Measurements from ENCODE around the gene COL18A1.
A peak's percentile ranks its signal among the peaks of the same experiment; 100 is the strongest.
"Not testable (repeated sequence)": the region's sequence is repeated elsewhere in the genome, so short reads cannot be mapped to it uniquely, and the experiment has no call there.

COL18A1 gene

DNA sequence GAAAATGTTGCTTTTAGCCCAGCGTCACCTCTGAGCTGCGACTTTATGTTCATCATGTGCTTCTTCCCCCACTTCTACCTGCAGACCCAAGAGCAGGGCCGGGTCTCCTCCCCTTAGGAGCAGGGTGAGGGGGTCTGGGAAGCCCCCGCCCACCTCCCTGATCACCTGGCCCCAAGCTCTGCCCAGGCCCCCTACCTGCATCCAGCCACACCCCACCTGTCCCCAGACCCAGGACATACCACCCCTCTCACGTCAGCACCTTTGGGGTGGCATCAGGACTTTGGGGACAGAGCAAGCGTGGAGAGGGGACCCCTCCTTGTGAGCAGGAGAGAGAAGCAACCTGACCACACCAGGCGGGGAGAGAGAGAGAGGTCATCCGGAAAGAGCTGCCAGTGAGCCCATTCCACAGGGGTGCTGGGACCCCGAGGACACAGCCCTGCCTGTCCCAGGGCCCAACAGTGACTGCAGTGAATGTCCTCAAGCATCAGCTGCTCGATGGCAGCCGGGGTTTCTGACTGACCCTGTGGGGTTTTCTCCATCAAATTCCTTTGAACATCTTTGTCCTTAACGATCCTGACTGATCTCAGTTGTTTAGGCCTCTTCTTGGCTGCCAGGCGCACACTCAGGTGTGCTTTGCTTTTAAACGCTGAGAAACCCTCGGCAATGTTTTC is 42.8 kb upstream of the COL18A1 start:
- H3K9ac ChIP-seq (ENCODE audit: low read length in 2 of 2): no peak overlapping the region
- H3K27ac ChIP-seq (ENCODE audit: low read length): no peak overlapping the region
- H3K9me3 ChIP-seq (ENCODE audit: control insufficient read depth in 2 of 2, low read length in 2 of 2): no peaks in the 10 kb centered on the region
- H3K4me1 ChIP-seq (ENCODE audit: control insufficient read depth, insufficient read depth, low read length): peaks cover 22% of the 10 kb centered on the region
- H3K27me3 ChIP-seq (ENCODE audit: control insufficient read depth in 1 of 2, insufficient read depth in 2 of 2, low read length in 2 of 2): no peaks in the 10 kb centered on the region
- no peak overlapping the region for H3K4me3 ChIP-seq (ENCODE audit: low read length in 2 of 2)
- H3K36me3 ChIP-seq (ENCODE audit: control insufficient read depth in 2 of 2, insufficient read depth in 2 of 2, low read length in 2 of 2): no peaks in the 10 kb centered on the region

DNA sequence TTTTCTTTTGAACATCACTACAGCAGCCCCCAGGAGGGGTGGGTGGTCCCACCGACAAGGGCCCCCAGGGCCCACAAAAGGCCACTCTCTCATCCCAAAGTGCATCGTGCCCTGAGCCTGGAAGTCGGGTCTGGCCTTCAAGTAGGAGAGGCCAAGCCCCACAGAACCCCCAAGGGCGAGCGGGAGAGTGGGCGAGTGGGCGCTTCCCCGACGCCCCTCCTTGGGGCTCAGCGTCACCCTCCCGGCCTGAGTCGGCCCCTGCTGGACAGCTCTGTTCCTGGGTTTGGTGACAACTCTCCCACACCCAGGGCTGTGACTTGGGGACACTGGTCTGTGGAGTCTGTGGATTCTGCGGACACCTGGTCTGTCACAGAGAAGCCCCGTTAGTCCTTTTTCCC is 42.2 kb upstream of the COL18A1 start:
- Histone ChIP-seq H3K4me1 (ENCODE audit: control insufficient read depth, insufficient read depth, low read length) (peaks cover 24% of the 10 kb centered on the region), H3K9me3 (ENCODE audit: control insufficient read depth in 2 of 2, low read length in 2 of 2) (no peaks in the 10 kb centered on the region), H3K4me3 (ENCODE audit: low read length in 2 of 2) (no peak overlapping the region), H3K36me3 (ENCODE audit: control insufficient read depth in 2 of 2, insufficient read depth in 2 of 2, low read length in 2 of 2) (no peaks in the 10 kb centered on the region), H3K27me3 (ENCODE audit: control insufficient read depth in 1 of 2, insufficient read depth in 2 of 2, low read length in 2 of 2) (no peaks in the 10 kb centered on the region), H3K27ac (ENCODE audit: low read length) (no peak overlapping the region), H3K9ac (ENCODE audit: low read length in 2 of 2) (no peak overlapping the region)

DNA sequence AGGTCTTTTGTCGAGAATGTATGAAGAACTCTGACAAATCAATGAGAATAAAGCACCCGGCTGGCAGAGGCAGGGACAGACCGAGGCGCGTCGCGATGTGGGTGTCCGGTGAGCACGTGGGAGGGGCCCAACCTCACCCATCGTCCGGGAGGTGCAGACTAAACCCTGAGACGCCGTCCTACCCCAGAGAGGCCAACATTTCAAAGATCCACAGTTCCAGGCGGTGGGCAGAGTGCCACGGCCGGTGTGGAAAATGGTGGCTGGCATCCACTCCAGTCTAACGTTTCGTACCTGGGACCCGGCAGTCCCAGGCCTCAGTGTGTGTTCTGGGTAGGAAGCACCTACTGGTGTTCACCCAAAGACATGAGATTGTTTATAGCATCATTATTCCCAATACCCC is 41.7 kb upstream of the COL18A1 start:
- H3K4me3 ChIP-seq (ENCODE audit: low read length in 2 of 2); H3K9ac ChIP-seq (ENCODE audit: low read length in 2 of 2); H3K27me3 ChIP-seq (ENCODE audit: control insufficient read depth in 1 of 2, insufficient read depth in 2 of 2, low read length in 2 of 2); H3K36me3 ChIP-seq (ENCODE audit: control insufficient read depth in 2 of 2, insufficient read depth in 2 of 2, low read length in 2 of 2); H3K9me3 ChIP-seq (ENCODE audit: control insufficient read depth in 2 of 2, low read length in 2 of 2): not testable (repeated sequence)
- Histone ChIP-seq H3K4me1 (ENCODE audit: control insufficient read depth, insufficient read depth, low read length) (peaks cover 24% of the 10 kb centered on the region), H3K27ac (ENCODE audit: low read length) (peak overlapping the region; percentile 79)

DNA sequence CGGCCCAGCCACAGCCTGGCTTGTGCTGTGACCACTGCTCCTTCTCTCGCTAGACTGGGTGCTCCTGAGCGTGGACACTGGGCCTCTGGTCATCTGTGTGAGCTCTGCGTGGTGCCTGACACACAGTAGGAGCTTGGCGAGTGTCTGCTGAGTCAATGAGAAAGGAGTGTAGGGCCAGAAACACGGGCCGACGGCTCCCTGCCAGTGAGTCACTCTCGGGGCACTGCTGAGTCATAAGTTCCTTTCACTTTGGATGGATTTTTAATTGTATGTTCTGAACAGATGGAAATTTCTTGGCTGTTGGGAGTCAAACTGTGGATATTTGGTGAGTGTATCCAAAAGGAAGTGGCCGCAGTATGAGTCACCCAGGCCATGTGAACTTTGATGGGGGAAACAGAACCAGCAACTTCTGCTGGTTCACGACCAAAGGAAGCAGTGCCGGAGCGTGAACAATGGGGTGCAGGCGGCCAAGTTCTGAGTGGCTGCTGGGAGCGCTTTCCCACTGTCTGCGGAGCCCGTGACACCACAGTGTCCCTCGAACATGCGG is 41.0 kb upstream of the COL18A1 start:
- Histone ChIP-seq H3K4me3 (ENCODE audit: low read length in 2 of 2) (peak overlapping the region in 1 of 2 donors; percentile 29), H3K36me3 (ENCODE audit: control insufficient read depth in 2 of 2, insufficient read depth in 2 of 2, low read length in 2 of 2) (no peaks in the 10 kb centered on the region), H3K4me1 (ENCODE audit: control insufficient read depth, insufficient read depth, low read length) (peaks cover 21% of the 10 kb centered on the region), H3K9ac (ENCODE audit: low read length in 2 of 2) (peak overlapping the region; percentile 31 to 55), H3K27ac (ENCODE audit: low read length) (peak overlapping the region; percentile 79), H3K9me3 (ENCODE audit: control insufficient read depth in 2 of 2, low read length in 2 of 2) (no peaks in the 10 kb centered on the region), H3K27me3 (ENCODE audit: control insufficient read depth in 1 of 2, insufficient read depth in 2 of 2, low read length in 2 of 2) (no peaks in the 10 kb centered on the region)

DNA sequence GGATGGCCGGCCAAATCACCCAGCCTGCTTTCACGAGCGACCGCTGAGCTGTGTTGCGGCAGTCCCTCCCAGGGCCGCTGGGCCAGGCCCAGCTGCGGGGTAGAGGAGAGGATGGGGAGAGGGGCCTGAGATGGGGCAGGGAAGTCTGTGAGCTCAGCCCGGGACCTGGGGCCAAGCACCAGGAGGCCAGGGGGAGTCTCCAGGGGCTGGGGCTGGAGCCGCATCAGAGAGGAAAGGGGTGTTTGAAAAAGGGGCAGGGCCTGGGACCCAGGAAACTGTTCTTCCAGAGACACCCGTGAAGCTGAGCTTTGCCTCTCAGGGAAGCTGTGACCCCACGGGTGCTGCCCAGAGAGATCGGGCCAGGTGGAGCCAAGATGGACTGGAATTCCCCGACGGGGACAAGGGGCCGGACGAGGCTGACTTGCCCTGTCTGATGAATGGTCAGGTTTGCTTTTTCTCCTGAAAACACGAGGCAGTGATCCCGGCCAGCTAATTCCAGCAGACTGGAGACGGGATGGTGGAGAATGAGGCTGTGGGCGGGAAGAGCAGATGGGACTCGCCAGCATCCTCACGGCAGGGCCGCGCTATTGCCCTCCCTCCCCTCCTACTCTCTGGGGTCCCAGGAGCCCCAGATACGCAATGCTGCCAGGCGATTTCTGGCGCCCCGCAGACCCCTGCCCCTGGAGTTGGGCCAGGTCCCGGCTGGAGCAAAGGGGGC is 40.3 kb upstream of the COL18A1 start:
- Histone ChIP-seq H3K4me3 (ENCODE audit: low read length in 2 of 2) (peak overlapping the region in 1 of 2 donors; percentile 29), H3K9ac (ENCODE audit: low read length in 2 of 2) (peak overlapping the region; percentile 31 to 55), H3K27ac (ENCODE audit: low read length) (peak overlapping the region; percentile 79), H3K36me3 (ENCODE audit: control insufficient read depth in 2 of 2, insufficient read depth in 2 of 2, low read length in 2 of 2) (no peaks in the 10 kb centered on the region), H3K9me3 (ENCODE audit: control insufficient read depth in 2 of 2, low read length in 2 of 2) (no peaks in the 10 kb centered on the region), H3K4me1 (ENCODE audit: control insufficient read depth, insufficient read depth, low read length) (peaks cover 21% of the 10 kb centered on the region), H3K27me3 (ENCODE audit: control insufficient read depth in 1 of 2, insufficient read depth in 2 of 2, low read length in 2 of 2) (no peaks in the 10 kb centered on the region)

DNA sequence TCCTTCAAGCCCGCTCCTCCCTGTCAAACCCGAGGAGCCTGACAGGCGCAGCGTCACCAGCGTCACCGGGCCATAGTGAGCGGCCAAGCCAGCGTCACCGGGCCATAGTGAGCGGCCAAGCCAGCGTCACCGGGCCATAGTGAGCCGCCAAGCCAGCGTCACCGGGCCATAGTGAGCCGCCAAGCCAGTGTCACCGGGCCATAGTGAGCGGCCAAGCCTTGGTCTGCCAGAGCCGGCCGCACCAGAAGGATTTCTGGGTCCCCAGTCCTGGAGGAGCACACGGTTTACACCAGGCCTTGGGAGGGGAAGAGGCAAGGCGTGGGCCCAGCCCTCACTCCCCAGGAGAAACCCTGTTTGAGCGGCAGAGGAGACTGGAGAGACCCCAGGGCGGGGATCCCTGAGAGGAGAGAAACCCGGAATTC is 39.8 kb upstream of the COL18A1 start:
- H3K4me3 ChIP-seq (ENCODE audit: low read length in 2 of 2): no peak overlapping the region
- H3K27ac ChIP-seq (ENCODE audit: low read length): peak overlapping the region; percentile 79
- peaks cover 21% of the 10 kb centered on the region for H3K4me1 ChIP-seq (ENCODE audit: control insufficient read depth, insufficient read depth, low read length)
- no peaks in the 10 kb centered on the region for H3K27me3 ChIP-seq (ENCODE audit: control insufficient read depth in 1 of 2, insufficient read depth in 2 of 2, low read length in 2 of 2)
- no peaks in the 10 kb centered on the region for H3K9me3 ChIP-seq (ENCODE audit: control insufficient read depth in 2 of 2, low read length in 2 of 2)
- H3K36me3 ChIP-seq (ENCODE audit: control insufficient read depth in 2 of 2, insufficient read depth in 2 of 2, low read length in 2 of 2): no peaks in the 10 kb centered on the region
- H3K9ac ChIP-seq (ENCODE audit: low read length in 2 of 2): no peak overlapping the region

DNA sequence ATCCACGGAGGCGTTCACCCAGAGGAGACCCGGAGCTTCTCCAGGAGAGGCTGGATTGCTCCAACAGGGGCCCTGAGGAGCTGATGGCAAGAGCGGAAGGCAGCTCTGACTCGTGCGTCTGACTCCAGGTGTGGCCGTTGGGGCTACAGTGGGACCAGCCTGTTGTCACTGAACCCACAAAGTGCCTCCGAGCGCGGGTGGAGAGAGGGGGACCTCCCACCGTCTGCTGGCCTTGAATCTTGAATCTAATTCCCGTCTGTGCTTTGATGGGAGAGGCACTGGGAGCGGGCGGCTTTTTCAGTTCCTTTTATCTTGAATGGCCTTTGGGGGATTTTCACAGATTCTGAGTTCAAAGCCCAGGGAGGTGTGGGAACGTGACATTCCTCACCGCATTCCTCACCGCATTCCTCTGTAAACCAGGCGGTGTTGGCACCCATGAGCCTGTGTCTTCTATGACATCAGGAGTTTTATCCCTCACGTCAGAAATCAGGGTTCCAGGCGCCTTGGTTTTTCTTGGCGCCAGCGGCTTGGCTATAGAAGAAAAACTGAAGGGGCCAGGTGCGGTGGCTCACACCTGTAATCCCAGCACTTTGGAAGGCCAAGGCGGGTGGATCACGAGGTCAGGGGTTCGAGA is 39.2 kb upstream of the COL18A1 start:
- Histone ChIP-seq H3K4me1 (ENCODE audit: control insufficient read depth, insufficient read depth, low read length) (peaks cover 21% of the 10 kb centered on the region), H3K9ac (ENCODE audit: low read length in 2 of 2) (no peak overlapping the region), H3K4me3 (ENCODE audit: low read length in 2 of 2) (no peak overlapping the region), H3K27me3 (ENCODE audit: control insufficient read depth in 1 of 2, insufficient read depth in 2 of 2, low read length in 2 of 2) (no peaks in the 10 kb centered on the region), H3K9me3 (ENCODE audit: control insufficient read depth in 2 of 2, low read length in 2 of 2) (no peaks in the 10 kb centered on the region), H3K27ac (ENCODE audit: low read length) (no peak overlapping the region), H3K36me3 (ENCODE audit: control insufficient read depth in 2 of 2, insufficient read depth in 2 of 2, low read length in 2 of 2) (no peaks in the 10 kb centered on the region)

DNA sequence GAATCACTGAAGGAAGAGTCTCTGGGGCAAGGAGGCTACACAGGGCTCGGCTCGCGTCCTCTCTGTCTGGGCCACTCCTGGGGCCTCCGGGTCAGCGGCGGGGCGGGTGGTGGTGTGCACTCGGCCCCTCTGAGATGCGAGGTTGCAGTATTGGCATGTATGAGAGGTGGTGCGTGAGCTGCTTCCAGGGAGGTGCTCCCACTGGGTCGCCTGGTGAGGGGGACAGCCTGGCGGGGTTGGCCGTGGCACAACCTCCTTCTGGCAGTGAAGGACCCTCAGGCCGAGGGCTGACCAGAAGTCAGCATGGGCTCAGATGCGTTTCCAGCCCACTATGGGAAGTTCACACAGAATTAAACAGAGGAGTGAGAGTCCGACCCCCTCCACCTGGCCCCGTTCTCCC is 38.5 kb upstream of the COL18A1 start:
- no peak overlapping the region for H3K27ac ChIP-seq (ENCODE audit: low read length)

DNA sequence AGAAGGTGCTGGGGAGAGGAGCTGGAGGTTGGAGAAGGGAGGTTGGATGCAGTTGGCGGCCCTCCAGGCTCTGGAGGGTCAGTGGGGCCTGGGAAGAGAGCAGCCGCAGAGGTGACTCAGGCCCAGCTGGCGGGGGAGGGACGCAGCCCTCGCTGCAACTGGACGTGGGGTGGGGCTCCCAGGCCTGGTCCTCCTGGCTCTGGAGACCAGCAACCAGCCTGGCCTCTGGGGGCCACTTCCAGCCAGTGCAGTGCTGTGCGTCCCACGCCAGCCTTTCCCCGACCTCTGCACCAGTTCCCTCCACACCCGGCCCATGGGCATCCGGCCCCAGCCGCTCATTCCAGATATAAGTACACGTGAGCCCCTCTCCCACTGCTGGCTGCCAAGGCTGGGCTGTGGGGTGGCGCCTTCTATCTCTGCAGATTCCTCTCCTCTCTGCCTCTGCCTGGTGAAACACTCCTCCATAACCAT is 38.0 kb upstream of the COL18A1 start:
- Histone ChIP-seq H3K9me3 (ENCODE audit: control insufficient read depth in 2 of 2, low read length in 2 of 2) (no peaks in the 10 kb centered on the region), H3K36me3 (ENCODE audit: control insufficient read depth in 2 of 2, insufficient read depth in 2 of 2, low read length in 2 of 2) (no peaks in the 10 kb centered on the region), H3K27ac (ENCODE audit: low read length) (no peak overlapping the region), H3K27me3 (ENCODE audit: control insufficient read depth in 1 of 2, insufficient read depth in 2 of 2, low read length in 2 of 2) (no peaks in the 10 kb centered on the region), H3K4me3 (ENCODE audit: low read length in 2 of 2) (no peak overlapping the region), H3K9ac (ENCODE audit: low read length in 2 of 2) (no peak overlapping the region), H3K4me1 (ENCODE audit: control insufficient read depth, insufficient read depth, low read length) (peaks cover 21% of the 10 kb centered on the region)

More for the DNA sequence above, 38.5 kb upstream of the COL18A1 start:
- Histone ChIP-seq H3K27me3 (ENCODE audit: control insufficient read depth in 1 of 2, insufficient read depth in 2 of 2, low read length in 2 of 2) (no peaks in the 10 kb centered on the region), H3K36me3 (ENCODE audit: control insufficient read depth in 2 of 2, insufficient read depth in 2 of 2, low read length in 2 of 2) (no peaks in the 10 kb centered on the region), H3K4me1 (ENCODE audit: control insufficient read depth, insufficient read depth, low read length) (peaks cover 21% of the 10 kb centered on the region), H3K9ac (ENCODE audit: low read length in 2 of 2) (no peak overlapping the region), H3K9me3 (ENCODE audit: control insufficient read depth in 2 of 2, low read length in 2 of 2) (no peaks in the 10 kb centered on the region), H3K4me3 (ENCODE audit: low read length in 2 of 2) (no peak overlapping the region)

DNA sequence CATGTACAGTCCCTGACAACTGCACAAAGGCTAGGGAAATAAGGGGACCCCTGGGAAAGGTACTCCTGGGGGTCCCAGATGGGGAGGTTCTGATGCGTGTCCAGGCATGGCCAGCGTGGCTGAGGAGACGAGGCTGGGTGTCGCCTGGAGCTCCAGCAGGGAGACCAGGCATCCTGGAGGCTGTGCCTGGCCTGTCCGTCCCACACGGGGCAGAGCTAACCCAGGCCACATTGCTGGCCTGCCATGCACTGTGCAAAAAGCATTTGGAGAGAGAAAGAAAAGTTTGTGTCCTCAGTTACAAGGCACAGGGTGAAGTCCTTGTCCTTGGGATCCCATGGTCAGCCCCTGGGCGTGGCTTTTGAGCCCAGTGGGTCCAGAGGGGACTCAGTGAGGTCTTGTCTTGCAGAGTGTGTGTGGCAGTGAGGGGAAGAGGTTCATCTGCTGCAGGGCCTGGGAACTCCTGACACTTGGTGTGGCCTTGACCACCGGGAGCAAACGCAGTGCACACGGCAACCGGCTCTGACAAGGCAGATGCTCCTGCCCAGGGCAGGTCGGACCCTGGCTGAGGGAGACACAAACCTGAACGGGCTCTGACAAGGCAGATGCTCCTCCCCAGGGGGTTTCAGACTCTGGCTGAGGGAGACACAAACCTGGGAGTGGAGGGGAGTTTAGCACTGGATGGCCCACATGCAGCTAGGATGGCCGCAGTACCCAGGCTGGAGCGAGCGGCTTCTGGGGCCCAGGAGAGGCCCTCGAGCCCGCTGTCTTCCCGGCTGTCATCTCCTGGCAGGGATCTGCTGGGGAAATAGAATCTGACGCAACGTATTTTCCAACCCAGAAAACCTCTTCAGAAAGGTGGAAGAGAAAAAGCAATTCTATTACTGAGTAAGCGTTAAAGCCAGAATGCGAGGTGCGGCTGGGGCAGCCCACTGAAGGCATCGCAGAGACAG is 37.3 kb upstream of the COL18A1 start:
- no peak overlapping the region for H3K9ac ChIP-seq (ENCODE audit: low read length in 2 of 2)
- no peaks in the 10 kb centered on the region for H3K27me3 ChIP-seq (ENCODE audit: control insufficient read depth in 1 of 2, insufficient read depth in 2 of 2, low read length in 2 of 2)
- H3K4me3 ChIP-seq (ENCODE audit: low read length in 2 of 2): no peak overlapping the region
- no peaks in the 10 kb centered on the region for H3K36me3 ChIP-seq (ENCODE audit: control insufficient read depth in 2 of 2, insufficient read depth in 2 of 2, low read length in 2 of 2)
- no peaks in the 10 kb centered on the region for H3K9me3 ChIP-seq (ENCODE audit: control insufficient read depth in 2 of 2, low read length in 2 of 2)
- no peak overlapping the region for H3K27ac ChIP-seq (ENCODE audit: low read length)
- H3K4me1 ChIP-seq (ENCODE audit: control insufficient read depth, insufficient read depth, low read length): peaks cover 21% of the 10 kb centered on the region

All from stomach smooth muscle (tissue), 2 donors.